ENCODE measurements around the gene ZNF446. TPM values are rescaled to one million over a fixed set of nuclear protein-coding genes. Genes with fewer than 3 reads are reported as not detected.

Gene ZNF446
- total RNA-seq, 1 experiment from 2014 or later = 8.9 TPM

- intact Hi-C loops (cut with micrococcal nuclease) = no loop called here
- DNase-seq = no peak
- H3K9me2 ChIP-seq (replicated peaks; ENCODE audit: low read length) = no peaks in the 10 kb centered on the region
- H2AFZ ChIP-seq (ENCODE audit: low read length) = no peak overlapping the region
- H3F3A ChIP-seq (ENCODE audit: low read length, unreplicated experiment) = no peaks in the 10 kb centered on the region
- H3K4me2 ChIP-seq (ENCODE audit: low read length) = no peak overlapping the region
- no peaks in the 10 kb centered on the region for H3K9me3 ChIP-seq (ENCODE audit: low read length)
- H3K27ac ChIP-seq (ENCODE audit: low read length) = no peak overlapping the region
- H3K4me3 ChIP-seq (ENCODE audit: low read length) = no peak overlapping the region
- no peaks in the 10 kb centered on the region for H3K36me3 ChIP-seq (ENCODE audit: low read depth, low read length)
- H3K9ac ChIP-seq (ENCODE audit: low read length) = no peak overlapping the region
- ChIA-PET POLR2A (ENCODE audit: unreplicated experiment) (no interaction called here), CTCF (interaction anchor here (0.6 kb wide), 1 partner anchor 51 kb away, joined by 7 read pairs; no protein-coding TSS in a partner anchor)
- no peaks in the 10 kb centered on the region for H4K20me1 ChIP-seq (ENCODE audit: low read length)
- TF ChIP-seq, protein P1, sequence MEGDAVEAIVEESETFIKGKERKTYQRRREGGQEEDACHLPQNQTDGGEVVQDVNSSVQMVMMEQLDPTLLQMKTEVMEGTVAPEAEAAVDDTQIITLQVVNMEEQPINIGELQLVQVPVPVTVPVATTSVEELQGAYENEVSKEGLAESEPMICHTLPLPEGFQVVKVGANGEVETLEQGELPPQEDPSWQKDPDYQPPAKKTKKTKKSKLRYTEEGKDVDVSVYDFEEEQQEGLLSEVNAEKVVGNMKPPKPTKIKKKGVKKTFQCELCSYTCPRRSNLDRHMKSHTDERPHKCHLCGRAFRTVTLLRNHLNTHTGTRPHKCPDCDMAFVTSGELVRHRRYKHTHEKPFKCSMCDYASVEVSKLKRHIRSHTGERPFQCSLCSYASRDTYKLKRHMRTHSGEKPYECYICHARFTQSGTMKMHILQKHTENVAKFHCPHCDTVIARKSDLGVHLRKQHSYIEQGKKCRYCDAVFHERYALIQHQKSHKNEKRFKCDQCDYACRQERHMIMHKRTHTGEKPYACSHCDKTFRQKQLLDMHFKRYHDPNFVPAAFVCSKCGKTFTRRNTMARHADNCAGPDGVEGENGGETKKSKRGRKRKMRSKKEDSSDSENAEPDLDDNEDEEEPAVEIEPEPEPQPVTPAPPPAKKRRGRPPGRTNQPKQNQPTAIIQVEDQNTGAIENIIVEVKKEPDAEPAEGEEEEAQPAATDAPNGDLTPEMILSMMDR (conservative IDR thresholded peaks at IDR 0.05; ENCODE audit: low read depth, low read length) = no peak
- TF ChIP-seq EZH2 (IDR thresholded peaks at IDR 0.05; ENCODE audit: low read length, unreplicated experiment) (no peak), EZH2phosphoT487 (IDR thresholded peaks at IDR 0.05; ENCODE audit: borderline replicate concordance, low read length) (no peak)
- H3K4me1 ChIP-seq (ENCODE audit: insufficient read depth, low read length) = no peaks in the 10 kb centered on the region
- no peak for ATAC-seq
- peaks cover 36% of the 10 kb centered on the region for H3K27me3 ChIP-seq (ENCODE audit: low read length)
- no TSS peak for BruUV-seq (replicated peaks)
- no peaks in the 10 kb centered on the region for H3K79me2 ChIP-seq (ENCODE audit: low read length)
These were observed 53.3 kb downstream of the ZNF446 start for GRCh38 chr19:58529405-58529804.

Other genes with a start within 250 kb of the ZNF446 start
- 73.7 and 115 TPM in 2 replicates for gene ZNF544, start 247.4 kb upstream of the ZNF446 start, total RNA-seq (2014; rRNA removed)
- gene ZNF8, start 197.4 kb upstream of the ZNF446 start, total RNA-seq (2014; rRNA removed) = 7.3 and 7.9 TPM in 2 replicates
- 104 and 116 TPM in 2 replicates for gene ERVK3-1, start 171.0 kb upstream of the ZNF446 start, total RNA-seq (2014; rRNA removed)
- 4.0 and 4.3 TPM in 2 replicates for gene ZSCAN22, start 149.4 kb upstream of the ZNF446 start, total RNA-seq (2014; rRNA removed)
- gene A1BG, start 122.9 kb upstream of the ZNF446 start, total RNA-seq (2014; rRNA removed) = 0.92 and 1.9 TPM in 2 replicates
- gene ZNF497, start 113.6 kb upstream of the ZNF446 start, total RNA-seq (2014; rRNA removed) = 2.2 and 4.0 TPM in 2 replicates
- gene ZNF837, start 95.3 kb upstream of the ZNF446 start, total RNA-seq (2014; rRNA removed) = 9.5 and 12.6 TPM in 2 replicates
- 3,515 and 3,776 TPM in 2 replicates for gene RPS5, start 89.1 kb upstream of the ZNF446 start, total RNA-seq (2014; rRNA removed)
- gene RNF225, start 80.7 kb upstream of the ZNF446 start, total RNA-seq (2014; rRNA removed) = 2.2 TPM in 1 of 2 replicates, not detected in the other
- gene ZNF584, start 67.7 kb upstream of the ZNF446 start, total RNA-seq (2014; rRNA removed) = 49.2 and 73.8 TPM in 2 replicates
- gene ZNF132, start 36.2 kb upstream of the ZNF446 start, total RNA-seq (2014; rRNA removed) = not detected in 2 replicates
- gene ZNF324B, start 24.7 kb upstream of the ZNF446 start, total RNA-seq (2014; rRNA removed) = 11.2 and 12.8 TPM in 2 replicates
- 14.8 and 15.9 TPM in 2 replicates for gene ZNF324, start 9.3 kb upstream of the ZNF446 start, total RNA-seq (2014; rRNA removed)
- gene SLC27A5, start 35.6 kb downstream of the ZNF446 start, total RNA-seq (2014; rRNA removed) = 56.2 and 56.8 TPM in 2 replicates
- 14.0 and 19.1 TPM in 2 replicates for gene ZBTB45, start 43.5 kb downstream of the ZNF446 start, total RNA-seq (2014; rRNA removed)
- 1,169 and 1,653 TPM in 2 replicates for gene TRIM28, start 67.7 kb downstream of the ZNF446 start, total RNA-seq (2014; rRNA removed)
- 220 and 264 TPM in 2 replicates for gene CHMP2A, start 78.8 kb downstream of the ZNF446 start, total RNA-seq (2014; rRNA removed)
- 243 and 268 TPM in 2 replicates for gene UBE2M, start 82.3 kb downstream of the ZNF446 start, total RNA-seq (2014; rRNA removed)
- 18.0 and 29.3 TPM in 2 replicates for gene MZF1, start 97.0 kb downstream of the ZNF446 start, total RNA-seq (2014; rRNA removed)